Calu3 (cell line): ENCODE results near the gene PGAP3. TPM values are rescaled to one million over a fixed set of nuclear protein-coding genes. Genes with fewer than 3 reads are reported as not detected.
A peak's percentile ranks its signal among the peaks of the same experiment; 100 is the strongest.

Source experiments
- BruUV-seq: library from RNA; stranded (reverse); fragments of 400-500 nt; replicated peaks from 2 replicates; lab custom pipeline; 2021; lab: Mats Ljungman, UMichigan
- CTCF ChIA-PET: fragments of 300-600 bp; sonication (Branson Sonifier 250); formaldehyde crosslinking; loops from one replicate; lab custom pipeline; 2022; ENCODE audit warnings: antibody characterized with exemption; lab: Charles Lee
- DNase-seq: peaks from one replicate; pipeline ENCODE4 v3.0.0; 2022
- H3K27ac Mint-ChIP-seq: one replicate; pipeline ENCODE4 v1.8.0; 2022; ENCODE audit warnings: mixed read lengths; ENCODE audit not compliant: unreplicated experiment
- H3K27me3 Mint-ChIP-seq: one replicate; pipeline ENCODE4 v1.8.0; 2022; ENCODE audit warnings: mixed read lengths; ENCODE audit not compliant: unreplicated experiment
- H3K36me3 Mint-ChIP-seq: one replicate; pipeline ENCODE4 v1.8.0; 2022; ENCODE audit warnings: mild to moderate bottlenecking, moderate library complexity, mixed read lengths; ENCODE audit not compliant: insufficient read depth, unreplicated experiment
- H3K4me1 Mint-ChIP-seq: one replicate; pipeline ENCODE4 v1.8.0; 2022; ENCODE audit warnings: mild to moderate bottlenecking, low read depth, mixed read lengths; ENCODE audit not compliant: unreplicated experiment
- H3K4me3 Mint-ChIP-seq: one replicate; pipeline ENCODE4 v1.8.0; 2022; ENCODE audit warnings: mild to moderate bottlenecking, low read depth, moderate library complexity, mixed read lengths; ENCODE audit not compliant: unreplicated experiment
- H3K9me3 Mint-ChIP-seq: one replicate; pipeline ENCODE4 v1.8.0; 2022; ENCODE audit warnings: low read depth, mixed read lengths; ENCODE audit not compliant: unreplicated experiment
- CTCF ChIP-seq: fragments of 200-600 bp; IDR thresholded peaks from one replicate; pipeline ENCODE4 v1.8.0; 2022; ENCODE audit warnings: antibody characterized with exemption; ENCODE audit not compliant: unreplicated experiment
- intact Hi-C: fragments of 100-400 bp; cut with micrococcal nuclease; formaldehyde crosslinking; loops from one replicate; pipeline ENCODE4 v1.10.0; 2022; ENCODE audit not compliant: unreplicated experiment
- total RNA-seq: library from RNA; stranded (reverse); gene quantifications from 2 replicates; pipeline ENCODE4 v1.2.3, GENCODE V29; 2022

PGAP3 gene
- total RNA-seq, 1 experiment from 2014 or later = 1,186 TPM

GRCh38 chr17:39667945-39668924 lies 19.6 kb downstream of the PGAP3 start, which contains the start of gene PNMT:
Gene PNMT, plus strand, starts transcription at chr17:39668453. Its CDS starts 23 bp downstream, at chr17:39668476.
- peak within 1 kb of the TSS; percentile 24 for H3K4me3 Mint-ChIP-seq
- H3K36me3 Mint-ChIP-seq = peaks cover 77% of the 10 kb centered on the region
- peaks cover 65% of the 10 kb centered on the region for H3K4me1 Mint-ChIP-seq
- H3K27ac Mint-ChIP-seq = peak within 1 kb of the TSS; percentile 0
- TF ChIP-seq CTCF = no peak
- DNase-seq = peak; percentile 100
- intact Hi-C loops = loop anchor here (1.0 kb wide), 8 partner anchors 8 to 281 kb away; partner anchors contain the start of gene PGAP3
- BruUV-seq = no TSS peak
- CTCF ChIA-PET = interaction anchor here (0.6 to 161.2 kb wide), 42 partner anchors 47 to 1093 kb away, joined by 3 to 42089 read pairs (median 5); partner anchors contain the start of genes ERBB2, GRB7, GSDMA and GSDMB
- no peaks in the 10 kb centered on the region for H3K9me3 Mint-ChIP-seq
- peaks cover 69% of the 10 kb centered on the region for H3K27me3 Mint-ChIP-seq

GRCh38 chr17:39667262-39667944 lies 20.5 kb downstream of the PGAP3 start:
- no peak for TF ChIP-seq CTCF
- CTCF ChIA-PET = interaction anchor here (0.5 to 161.2 kb wide), 30 partner anchors 47 to 1243 kb away, joined by 3 to 42089 read pairs (median 5); partner anchors contain the start of genes ERBB2, GRB7, GSDMA and GSDMB
- BruUV-seq = no TSS peak
- peak overlapping the region; percentile 24 for H3K4me3 Mint-ChIP-seq
- H3K27me3 Mint-ChIP-seq = peaks cover 69% of the 10 kb centered on the region
- H3K36me3 Mint-ChIP-seq = peaks cover 77% of the 10 kb centered on the region
- DNase-seq = peak; percentile 96
- intact Hi-C loops = loop anchor here (1.0 kb wide), 1 partner anchor 282 kb away; no protein-coding TSS in a partner anchor
- H3K4me1 Mint-ChIP-seq = peaks cover 66% of the 10 kb centered on the region
- no peaks in the 10 kb centered on the region for H3K9me3 Mint-ChIP-seq
- peak overlapping the region; percentile 6 for H3K27ac Mint-ChIP-seq

- H3K36me3 Mint-ChIP-seq = peaks cover 77% of the 10 kb centered on the region
- TF ChIP-seq CTCF = no peak
- peaks cover 67% of the 10 kb centered on the region for H3K27me3 Mint-ChIP-seq
- H3K4me1 Mint-ChIP-seq = peaks cover 65% of the 10 kb centered on the region
- peak; percentile 97 for DNase-seq
- peak overlapping the region; percentile 6 for H3K27ac Mint-ChIP-seq
- CTCF ChIA-PET = interaction anchor here (0.5 to 161.2 kb wide), 32 partner anchors 46 to 1244 kb away, joined by 3 to 42089 read pairs (median 4); partner anchors contain the start of genes ERBB2, GRB7, GSDMA and GSDMB
- intact Hi-C loops = loop anchor here (1.0 kb wide), 1 partner anchor 283 kb away; no protein-coding TSS in a partner anchor
- no TSS peak for BruUV-seq
- peak overlapping the region; percentile 28 for H3K4me3 Mint-ChIP-seq
- no peaks in the 10 kb centered on the region for H3K9me3 Mint-ChIP-seq
Measured at GRCh38 chr17:39666601-39667261, 21.1 kb downstream of the PGAP3 start.
